AG08395 (cell line): Measurements from ENCODE around the gene TMEM151A.
"Not testable (repeated sequence)": the region's sequence is repeated elsewhere in the genome, so short reads cannot be mapped to it uniquely, and the experiment has no call there.

Experiments
- DNase-seq: peaks from one replicate; pipeline ENCODE4 v3.0.0; 2012; ENCODE audit warnings: mixed read lengths, low spot score

TMEM151A gene

GRCh38 chr11:66291706-66292542, at the start of gene TMEM151A:
Gene TMEM151A, plus strand, starts transcription at chr11:66291894. Its CDS starts 120 bp downstream, at chr11:66292014.
- peak; percentile 19 for DNase-seq

- no peak for DNase-seq
Observed at GRCh38 chr11:66242095-66242765, 49.5 kb upstream of the TMEM151A start.

- DNase-seq: no peak
Observed at GRCh38 chr11:66243782-66244535, 47.7 kb upstream of the TMEM151A start.

GRCh38 chr11:66247295-66247694, 44.4 kb upstream of the TMEM151A start:
- DNase-seq: no peak

GRCh38 chr11:66247801-66248200, 43.9 kb upstream of the TMEM151A start:
- no peak for DNase-seq

GRCh38 chr11:66248903-66249302, 42.8 kb upstream of the TMEM151A start:
- DNase-seq: no peak

GRCh38 chr11:66251809-66252208, 39.9 kb upstream of the TMEM151A start:
- DNase-seq: no peak

GRCh38 chr11:66253081-66253480, 38.6 kb upstream of the TMEM151A start:
- not testable (repeated sequence) for DNase-seq

GRCh38 chr11:66258473-66258893, 33.2 kb upstream of the TMEM151A start:
- DNase-seq: no peak

- no peak for DNase-seq
Observed at GRCh38 chr11:66259225-66259624, 32.5 kb upstream of the TMEM151A start.

- no peak for DNase-seq
Observed at GRCh38 chr11:66259956-66260355, 31.7 kb upstream of the TMEM151A start.

- no peak for DNase-seq
Observed at GRCh38 chr11:66261578-66261977, 30.1 kb upstream of the TMEM151A start.

- no peak for DNase-seq
Observed at GRCh38 chr11:66262191-66262590, 29.5 kb upstream of the TMEM151A start.

- DNase-seq: no peak
Observed at GRCh38 chr11:66262696-66263095, 29.0 kb upstream of the TMEM151A start.

- DNase-seq: no peak
Observed at GRCh38 chr11:66263231-66263630, 28.5 kb upstream of the TMEM151A start.

- no peak for DNase-seq
Observed at GRCh38 chr11:66263785-66264184, 27.9 kb upstream of the TMEM151A start.

- no peak for DNase-seq
Observed at GRCh38 chr11:66264383-66264782, 27.3 kb upstream of the TMEM151A start.

GRCh38 chr11:66264914-66265313, 26.8 kb upstream of the TMEM151A start:
- no peak for DNase-seq

- no peak for DNase-seq
Observed at GRCh38 chr11:66265531-66266377, 25.9 kb upstream of the TMEM151A start.

GRCh38 chr11:66266378-66267038, 25.2 kb upstream of the TMEM151A start:
- no peak for DNase-seq

GRCh38 chr11:66267039-66267378, 24.7 kb upstream of the TMEM151A start:
- no peak for DNase-seq
